ENCODE results near the gene PMM1. TPM values are rescaled to one million over a fixed set of nuclear protein-coding genes. Genes with fewer than 3 reads are reported as not detected.

The PMM1 gene
- total and polyA plus RNA-seq, 2 of the 13 experiments (the other 11 are each of a cell fraction or from before 2014, with no cell fraction given), result 17.8 to 95.6 TPM

GRCh38 chr22:41543854-41544670, 45.6 kb downstream of the PMM1 start, which contains the start of gene POLR3H (continued):
- TF ChIP-seq ZNF407 (CRISPR knock-in tag; IDR thresholded peaks at IDR 0.05; ENCODE audit: not compliant biosample characterization) (no peak), MEIS1 (CRISPR knock-in tag; IDR thresholded peaks at IDR 0.05; ENCODE audit: borderline replicate concordance) (no peak), LCORL (IDR thresholded peaks at IDR 0.05) (no peak), LCORL (CRISPR knock-in tag; IDR thresholded peaks at IDR 0.05) (0 out of 2 replicates have a peak, but pooled peaks have one; percentile 29), GATAD1 (CRISPR knock-in tag; IDR thresholded peaks at IDR 0.05) (peak; percentile 42; the same call in 1 of the 2 replicates), MYNN (CRISPR knock-in tag; IDR thresholded peaks at IDR 0.05; ENCODE audit: low read depth) (no peak), ZBTB39 (CRISPR knock-in tag; IDR thresholded peaks at IDR 0.05) (no peak), ZSCAN5A (CRISPR knock-in tag; IDR thresholded peaks at IDR 0.05; ENCODE audit: borderline replicate concordance) (0 out of 2 replicates have a peak, but pooled peaks have one; percentile 33), IRX3 (CRISPR knock-in tag; IDR thresholded peaks at IDR 0.05; ENCODE audit: borderline replicate concordance, low read depth) (no peak), REST (IDR thresholded peaks at IDR 0.05; ENCODE audit: borderline replicate concordance in 1 of 2, low read depth in 1 of 2, low read length in 2 of 2) (no peak), MAX (IDR thresholded peaks at IDR 0.05) (peak; percentile 97), HMG20A (CRISPR knock-in tag; IDR thresholded peaks at IDR 0.05; ENCODE audit: borderline replicate concordance) (no peak)

All from HepG2 (cell line).